WERI-Rb-1 (cell line): ENCODE measurements around the gene TRMT112.

Experiments
- DNase-seq: peaks from one replicate; pipeline ENCODE4 v3.0.0-alpha.2; 2020
- H3K27ac ChIP-seq: fragments of 250-450 bp; sonication (Bioruptor Pico); 2 replicates; pipeline ENCODE4 v1.5.1; 2020; ENCODE audit warnings: mild to moderate bottlenecking, moderate library complexity
- H3K27me3 ChIP-seq: fragments of 250-450 bp; sonication (Bioruptor Pico); 2 replicates; pipeline ENCODE4 v1.5.1; 2021; ENCODE audit warnings: mild to moderate bottlenecking, low read depth, moderate library complexity; ENCODE audit not compliant: insufficient read depth, severe bottlenecking
- H3K36me3 ChIP-seq: fragments of 250-450 bp; sonication (Bioruptor Pico); 2 replicates; pipeline ENCODE4 v1.5.1; 2020; ENCODE audit warnings: mild to moderate bottlenecking, moderate library complexity
- H3K4me3 ChIP-seq: 2 replicates; pipeline ENCODE4 v1.5.1; 2011; ENCODE audit warnings: low read depth, mild to moderate bottlenecking, control low read depth, low read length
- H3K9me3 ChIP-seq: fragments of 250-450 bp; sonication (Bioruptor Pico); 2 replicates; pipeline ENCODE4 v1.5.1; 2021; ENCODE audit warnings: mild to moderate bottlenecking, moderate library complexity; ENCODE audit not compliant: severe bottlenecking
- TF ChIP-seq, protein P1 (sequence below): IDR thresholded peaks from 2 replicates; pipeline ENCODE4 v1.5.1; 2011; ENCODE audit warnings: low read depth, mild to moderate bottlenecking, control low read depth, inconsistent platforms, low read length

TRMT112 gene

DNA sequence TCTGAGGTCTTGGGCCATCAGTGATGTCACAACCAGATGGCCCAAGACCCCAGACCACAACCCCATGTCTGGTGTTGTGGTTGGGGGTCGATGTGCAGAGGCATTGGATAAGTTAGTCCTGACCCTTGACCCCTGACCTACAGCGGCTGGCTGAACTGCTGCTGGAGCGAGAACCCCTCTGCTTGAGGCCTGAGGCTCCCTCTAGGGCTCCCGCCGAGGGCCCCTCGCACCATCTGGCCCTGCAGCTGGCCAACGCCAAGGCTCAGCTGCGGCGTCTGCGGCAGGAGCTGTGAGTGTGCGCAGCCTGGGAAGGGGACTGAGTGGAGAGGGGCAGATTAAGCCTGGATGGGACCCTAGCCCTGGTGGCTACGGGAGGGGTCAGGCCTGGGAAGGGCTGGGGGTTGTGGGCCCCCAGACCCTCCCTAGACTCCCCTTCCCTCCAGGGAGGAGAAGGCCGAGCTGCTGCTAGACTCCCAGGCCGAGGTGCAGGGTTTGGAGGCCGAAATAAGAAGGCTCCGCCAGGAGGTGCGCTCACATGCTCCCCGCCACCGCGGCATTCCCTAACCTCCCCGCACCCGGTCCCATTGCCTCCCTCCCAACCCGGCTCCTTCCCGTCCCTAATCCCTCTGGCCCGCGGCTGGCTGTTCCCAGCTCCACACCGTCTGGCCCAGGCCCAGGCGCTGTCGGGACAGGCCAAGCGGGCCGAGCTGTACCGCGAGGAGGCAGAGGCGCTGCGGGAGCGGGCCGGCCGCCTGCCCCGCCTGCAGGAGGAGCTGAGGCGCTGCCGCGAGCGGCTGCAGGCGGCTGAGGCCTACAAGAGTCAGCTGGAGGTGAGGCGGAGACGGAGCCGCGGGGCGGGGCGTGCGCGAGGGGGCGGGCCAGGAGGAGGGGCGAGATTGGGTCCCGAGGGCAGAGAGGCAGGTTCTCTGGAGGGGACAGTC is 24.8 kb upstream of the TRMT112 start:
- peak overlapping the region; percentile 43 for H3K4me3 ChIP-seq
- peak; percentile 94 for DNase-seq
- H3K9me3 ChIP-seq: no peaks in the 10 kb centered on the region
- TF ChIP-seq, protein P1, sequence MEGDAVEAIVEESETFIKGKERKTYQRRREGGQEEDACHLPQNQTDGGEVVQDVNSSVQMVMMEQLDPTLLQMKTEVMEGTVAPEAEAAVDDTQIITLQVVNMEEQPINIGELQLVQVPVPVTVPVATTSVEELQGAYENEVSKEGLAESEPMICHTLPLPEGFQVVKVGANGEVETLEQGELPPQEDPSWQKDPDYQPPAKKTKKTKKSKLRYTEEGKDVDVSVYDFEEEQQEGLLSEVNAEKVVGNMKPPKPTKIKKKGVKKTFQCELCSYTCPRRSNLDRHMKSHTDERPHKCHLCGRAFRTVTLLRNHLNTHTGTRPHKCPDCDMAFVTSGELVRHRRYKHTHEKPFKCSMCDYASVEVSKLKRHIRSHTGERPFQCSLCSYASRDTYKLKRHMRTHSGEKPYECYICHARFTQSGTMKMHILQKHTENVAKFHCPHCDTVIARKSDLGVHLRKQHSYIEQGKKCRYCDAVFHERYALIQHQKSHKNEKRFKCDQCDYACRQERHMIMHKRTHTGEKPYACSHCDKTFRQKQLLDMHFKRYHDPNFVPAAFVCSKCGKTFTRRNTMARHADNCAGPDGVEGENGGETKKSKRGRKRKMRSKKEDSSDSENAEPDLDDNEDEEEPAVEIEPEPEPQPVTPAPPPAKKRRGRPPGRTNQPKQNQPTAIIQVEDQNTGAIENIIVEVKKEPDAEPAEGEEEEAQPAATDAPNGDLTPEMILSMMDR: peak; percentile 41
- no peaks in the 10 kb centered on the region for H3K27me3 ChIP-seq
- peak overlapping the region; percentile 99 for H3K27ac ChIP-seq
- no peaks in the 10 kb centered on the region for H3K36me3 ChIP-seq

DNA sequence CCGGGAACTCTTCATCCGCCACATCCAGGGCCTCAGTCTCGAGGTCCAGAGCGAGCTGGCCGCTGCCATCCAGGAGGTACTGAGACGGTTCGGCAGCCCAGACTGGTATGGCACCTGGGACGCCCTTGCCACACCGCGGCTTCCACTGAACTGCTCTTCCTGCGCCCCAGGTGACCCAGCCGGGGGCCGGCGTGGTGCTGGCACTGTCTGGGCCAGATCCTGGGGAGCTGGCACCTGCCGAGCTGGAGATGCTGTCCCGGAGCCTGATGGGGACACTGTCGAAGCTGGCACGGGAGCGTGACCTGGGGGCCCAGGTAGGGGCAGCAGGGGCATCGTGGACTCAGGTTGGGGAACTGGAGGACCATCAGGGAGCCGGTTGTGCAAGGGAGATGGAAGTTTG is 24.1 kb upstream of the TRMT112 start:
- Histone ChIP-seq H3K9me3 (no peaks in the 10 kb centered on the region), H3K27ac (peak overlapping the region; percentile 99), H3K36me3 (no peaks in the 10 kb centered on the region), H3K4me3 (no peak overlapping the region; the same call in 1 of the 2 replicates), H3K27me3 (no peaks in the 10 kb centered on the region)
- TF ChIP-seq, protein P1: no peak
- no peak for DNase-seq

DNA sequence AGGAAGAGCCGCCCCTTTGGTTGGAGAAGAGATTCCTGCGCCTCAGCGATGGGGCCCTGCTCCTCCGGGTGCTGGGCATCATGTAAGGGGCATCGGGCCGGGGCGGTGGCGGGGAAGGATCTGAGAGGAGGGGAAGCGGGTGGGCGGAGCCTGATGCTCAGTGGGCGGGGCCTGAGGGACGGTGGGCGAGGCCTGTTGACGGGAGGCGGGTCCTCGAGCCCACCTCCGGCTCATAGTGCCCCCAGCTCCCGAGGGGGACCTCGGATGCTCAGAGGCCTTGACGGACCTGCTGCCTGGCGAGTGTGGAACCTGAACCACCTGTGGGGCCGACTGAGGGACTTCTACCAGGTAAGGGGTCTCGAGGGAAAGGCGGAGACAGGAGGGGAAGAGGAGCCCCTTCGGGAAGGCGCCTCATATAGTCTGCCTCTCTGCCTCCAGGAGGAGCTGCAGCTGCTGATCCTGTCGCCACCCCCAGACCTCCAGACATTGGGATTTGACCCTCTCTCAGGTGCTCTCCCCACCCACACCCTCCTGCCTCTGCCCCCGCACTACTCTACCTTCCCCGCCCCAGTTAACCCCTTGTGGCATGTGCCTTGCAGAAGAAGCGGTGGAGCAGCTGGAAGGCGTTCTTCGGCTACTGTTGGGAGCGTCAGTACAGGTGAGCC is 23.4 kb upstream of the TRMT112 start:
- no peak overlapping the region for H3K4me3 ChIP-seq
- TF ChIP-seq, protein P1: peak; percentile 35; the same call in 1 of the 2 replicates
- peak; percentile 31 for DNase-seq
- no peaks in the 10 kb centered on the region for H3K36me3 ChIP-seq
- no peaks in the 10 kb centered on the region for H3K27me3 ChIP-seq
- H3K9me3 ChIP-seq: no peaks in the 10 kb centered on the region
- peak overlapping the region; percentile 99 for H3K27ac ChIP-seq

DNA sequence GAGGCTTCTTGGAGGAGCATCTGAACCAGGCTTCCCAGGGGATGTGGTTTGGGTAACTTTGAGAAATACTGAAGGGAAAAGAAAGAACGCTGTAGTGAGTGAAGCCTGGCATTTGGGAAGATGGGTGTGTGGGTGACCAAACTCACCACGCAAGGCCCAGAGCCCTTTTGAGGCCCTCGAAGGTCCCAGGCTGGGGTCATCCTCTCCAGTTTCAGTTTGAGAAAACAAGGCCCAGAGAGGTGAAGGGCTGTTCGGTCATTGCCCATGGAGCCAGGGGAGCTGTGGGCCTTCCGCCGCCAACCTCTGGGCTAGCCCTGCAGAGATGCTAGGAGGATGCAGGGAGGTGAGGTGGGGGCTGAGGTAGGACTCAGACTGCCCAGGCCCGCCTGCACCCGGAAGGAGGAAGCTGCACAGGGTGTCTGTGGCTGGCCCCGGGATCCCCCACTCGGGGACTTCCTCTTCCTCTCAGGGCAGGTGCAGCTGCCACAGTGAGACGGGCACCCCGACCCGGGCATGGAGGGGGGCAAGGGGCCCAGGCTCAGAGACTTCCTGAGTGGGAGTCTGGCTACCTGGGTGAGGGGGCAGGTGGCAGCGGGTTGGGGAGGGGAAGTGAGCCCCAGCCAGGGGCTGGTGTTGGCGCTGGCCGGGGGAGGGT is 22.5 kb upstream of the TRMT112 start, which contains the start of gene CCDC88B:
TSS of gene CCDC88B (plus strand) at position 451 of the 655 bp plus-strand sequence. CDS start at position 514, 63 bp downstream.
- TF ChIP-seq, protein P1: no peak
- Histone ChIP-seq H3K4me3 (no peak within 1 kb of the TSS), H3K27ac (peak within 1 kb of the TSS; percentile 99), H3K27me3 (no peaks in the 10 kb centered on the region), H3K36me3 (no peaks in the 10 kb centered on the region), H3K9me3 (no peaks in the 10 kb centered on the region)
- DNase-seq: peak; percentile 10

DNA sequence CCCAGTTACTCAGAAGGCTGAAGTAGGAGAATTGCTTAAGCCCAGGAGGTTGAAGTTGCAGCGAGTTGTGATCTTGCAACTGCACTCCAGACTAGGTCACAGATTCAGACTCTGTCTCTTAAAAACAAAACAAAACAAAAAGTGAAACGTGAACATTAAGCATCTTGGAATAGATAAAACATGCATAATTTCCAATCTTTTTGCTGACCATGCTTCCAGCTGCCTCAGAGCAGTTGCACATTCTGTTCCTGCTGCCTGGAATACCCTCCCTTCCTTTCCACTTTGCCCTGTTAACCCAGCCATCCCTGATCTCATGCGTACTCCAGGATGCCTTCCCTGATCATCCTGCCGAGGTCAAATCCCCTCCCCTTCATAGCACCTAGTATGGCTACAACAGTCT is 21.9 kb upstream of the TRMT112 start:
- Histone ChIP-seq H3K36me3 (no peaks in the 10 kb centered on the region), H3K27me3 (no peaks in the 10 kb centered on the region), H3K27ac (no peak overlapping the region), H3K9me3 (no peaks in the 10 kb centered on the region), H3K4me3 (no peak overlapping the region)
- TF ChIP-seq, protein P1: no peak
- DNase-seq: peak; percentile 5
